Embryonic facial prominence (tissue), 1 donor: ENCODE data around the gene HDAC9.

Experiments
- DNase-seq: peaks from one replicate; pipeline ENCODE4 v3.0.0-alpha.2; 2016; ENCODE audit errors: extremely low spot score

Gene HDAC9

DNA sequence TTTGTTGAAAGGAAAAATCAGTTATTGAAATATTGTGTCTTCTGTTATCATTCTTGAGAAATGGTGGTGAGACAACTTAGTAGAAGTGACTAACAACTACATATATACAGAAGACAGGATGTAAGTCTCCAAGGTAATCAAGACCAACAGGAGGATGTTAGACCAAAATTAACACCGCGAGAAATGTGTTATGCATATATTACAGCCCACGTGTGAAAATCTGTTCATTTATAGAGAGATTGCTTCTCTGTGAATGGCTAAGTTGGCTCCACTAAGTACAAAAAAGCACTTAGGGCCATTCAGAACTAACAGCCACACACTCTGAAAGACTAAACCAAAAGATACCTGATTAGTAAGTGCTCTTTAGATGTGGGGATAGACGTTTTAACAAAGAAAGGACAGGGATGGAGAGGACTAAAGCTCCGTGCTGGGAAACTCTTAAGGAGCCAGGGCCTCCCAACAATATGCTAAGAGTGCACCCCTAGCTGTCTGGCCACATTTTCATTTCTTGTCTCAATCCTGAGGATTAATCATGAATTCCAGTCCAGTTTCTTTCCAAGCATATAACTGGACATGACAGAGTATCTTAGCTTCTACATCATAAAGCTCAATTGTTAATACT is 26.5 kb downstream of the HDAC9 start:
- no peak for DNase-seq

DNA sequence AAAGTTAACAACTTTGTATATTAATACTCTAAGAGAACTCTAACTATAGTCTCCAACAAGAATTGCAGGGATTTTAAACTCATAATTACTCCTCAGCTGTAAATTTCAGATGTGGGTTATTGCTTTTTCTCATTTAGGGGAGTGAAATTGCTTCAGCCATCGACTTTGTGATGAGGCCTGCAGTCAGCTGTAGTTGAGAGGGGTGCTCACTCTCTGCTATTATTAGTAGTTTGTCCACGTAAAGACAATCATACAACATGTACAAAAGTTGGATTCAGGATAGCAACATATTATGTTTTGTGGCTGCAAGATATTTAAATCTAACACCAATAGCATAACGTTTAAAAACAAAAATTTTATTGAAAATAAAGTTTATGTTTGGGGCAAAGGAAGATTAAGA is 28.7 kb downstream of the HDAC9 start:
- no peak for DNase-seq

DNA sequence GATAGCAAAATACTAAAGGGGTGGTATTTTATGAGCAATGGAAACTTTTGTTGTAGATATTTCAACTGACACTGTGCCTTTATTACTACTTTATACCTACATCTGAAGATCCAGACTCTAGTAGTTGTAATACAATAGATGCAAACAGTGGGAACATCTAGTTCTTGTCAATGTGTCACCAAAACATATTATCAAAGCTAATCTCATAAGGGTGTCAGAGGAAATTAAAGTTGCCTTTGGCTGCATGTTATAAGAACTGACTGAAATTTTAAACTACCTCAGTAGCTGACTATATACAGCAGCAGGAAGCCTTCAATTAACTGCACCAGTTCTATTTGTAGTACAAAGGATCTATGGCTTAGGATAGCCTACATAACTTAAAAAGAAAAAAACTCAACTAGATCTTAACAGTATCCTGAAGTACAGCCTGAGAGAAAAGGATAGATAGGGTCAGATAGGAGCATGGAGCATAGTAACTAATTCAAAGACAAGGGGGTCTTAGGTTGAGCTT is 30.9 kb downstream of the HDAC9 start:
- no peak for DNase-seq

DNA sequence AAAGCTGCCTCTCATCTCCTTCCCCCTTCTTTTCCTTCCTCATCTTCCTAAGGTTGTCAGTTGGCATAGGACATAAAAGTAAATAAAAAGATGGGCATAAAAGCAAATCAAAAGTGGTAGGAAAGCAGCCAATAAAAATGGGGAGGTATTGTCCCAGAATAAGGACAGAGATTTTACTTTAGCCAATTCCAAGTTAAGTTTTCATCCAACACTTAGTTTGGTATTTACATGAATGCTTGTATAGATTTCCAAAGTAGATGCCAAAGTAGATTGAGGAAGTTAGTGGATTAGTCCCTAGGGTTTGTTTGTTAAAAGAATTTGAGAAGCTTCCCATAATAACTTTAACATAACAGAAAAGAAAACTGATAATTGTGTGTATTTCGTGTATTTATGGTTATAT is 33.7 kb downstream of the HDAC9 start:
- no peak for DNase-seq

DNA sequence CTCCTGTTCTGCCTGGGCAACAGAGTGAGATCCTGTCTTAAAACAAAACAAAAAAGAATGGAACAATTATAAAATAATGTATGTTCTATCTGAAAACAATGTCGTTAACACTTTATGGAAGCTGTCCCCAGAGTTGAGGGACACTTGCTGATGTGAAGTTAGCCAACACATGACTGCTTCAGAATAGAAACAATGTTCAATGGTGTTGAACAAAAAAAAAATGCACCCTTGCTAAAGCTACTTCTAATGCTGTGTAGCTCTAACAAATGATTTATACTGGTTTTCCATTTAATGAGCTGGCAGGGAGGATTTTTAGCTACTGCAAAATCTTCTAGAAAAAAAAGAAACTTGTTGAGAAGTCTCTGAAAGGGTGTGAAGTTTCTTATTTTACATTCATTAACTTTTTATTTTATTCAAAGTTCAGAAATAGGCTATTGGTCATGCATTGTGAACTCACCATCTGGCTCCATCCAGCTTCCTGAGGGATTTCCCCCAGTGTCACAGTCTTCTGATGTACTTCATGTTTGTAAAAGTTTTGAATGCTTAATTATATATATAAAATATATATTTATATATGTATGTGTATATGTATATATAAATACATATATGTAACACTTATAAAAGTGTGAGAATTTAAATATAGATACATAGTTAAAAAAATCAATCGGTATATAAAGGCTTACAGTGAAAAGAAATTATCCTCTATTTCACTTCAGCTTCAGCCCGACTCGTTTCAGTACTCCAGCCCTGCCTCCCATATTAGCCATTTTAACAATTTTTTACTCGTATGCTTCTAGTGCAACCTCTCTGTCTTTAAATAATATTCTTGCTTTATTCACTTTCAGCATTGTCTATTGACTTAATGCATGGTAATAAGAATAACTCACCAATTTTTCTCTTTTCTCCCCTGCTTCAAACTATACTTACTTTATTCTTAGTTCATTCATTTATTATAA is 35.0 kb downstream of the HDAC9 start:
- DNase-seq, result no peak

DNA sequence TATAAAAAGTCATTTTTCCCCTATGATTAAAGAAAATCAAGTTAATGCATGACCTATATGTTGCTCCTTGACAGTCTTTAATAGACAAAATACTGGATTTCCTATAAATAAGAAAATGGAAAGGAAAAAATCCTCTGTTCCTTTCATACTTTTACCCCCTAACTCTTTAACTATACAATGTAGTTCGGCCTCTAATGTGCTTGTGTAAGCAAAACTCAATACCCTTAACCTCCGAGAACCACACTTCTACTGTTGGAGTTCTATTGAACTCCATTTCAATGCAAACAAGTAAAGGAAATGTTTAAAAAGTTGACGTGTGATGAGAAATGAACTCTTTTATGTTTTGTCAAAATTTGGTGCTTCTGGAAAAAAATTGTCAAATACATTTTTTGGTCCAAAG is 36.0 kb downstream of the HDAC9 start:
- no peak for DNase-seq

DNA sequence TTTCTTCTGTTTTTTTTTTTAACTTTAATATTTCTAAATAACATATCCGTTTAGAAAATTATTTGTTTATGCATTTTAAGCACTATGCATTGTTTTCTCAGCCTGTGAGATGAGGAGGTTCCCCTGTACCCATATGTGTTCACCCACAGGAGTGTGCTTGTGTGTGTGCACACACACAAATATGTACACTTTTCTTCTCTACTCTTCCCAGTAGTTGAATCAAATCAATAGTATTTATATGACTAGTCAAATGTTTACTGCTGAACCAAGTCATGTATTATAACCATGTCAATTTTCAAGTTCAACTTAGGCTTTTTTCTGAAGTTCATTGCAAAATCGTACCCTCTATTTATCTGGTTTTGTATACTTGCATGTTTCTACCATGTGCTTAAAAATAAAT is 37.3 kb downstream of the HDAC9 start:
- no peak for DNase-seq

DNA sequence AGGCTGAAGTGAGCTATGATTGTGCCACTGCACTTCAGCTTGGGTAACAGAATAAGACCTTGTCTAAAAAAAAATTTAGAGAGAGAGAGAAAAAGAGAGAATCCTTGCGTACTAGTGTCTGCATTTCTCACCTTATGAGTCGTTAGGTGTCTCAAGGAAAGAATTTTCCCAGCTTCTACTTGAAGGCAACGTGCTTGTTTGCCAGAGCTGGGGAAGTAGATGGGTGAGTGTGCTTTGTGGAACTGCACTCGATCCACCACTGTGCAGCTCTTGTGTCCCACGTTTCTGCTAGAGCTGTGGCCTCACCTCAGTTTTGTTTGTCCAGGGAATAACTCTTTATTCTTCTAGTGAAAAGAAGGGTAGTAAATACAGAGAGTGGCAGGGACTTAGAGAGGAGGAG is 38.9 kb downstream of the HDAC9 start:
- DNase-seq, result no peak

DNA sequence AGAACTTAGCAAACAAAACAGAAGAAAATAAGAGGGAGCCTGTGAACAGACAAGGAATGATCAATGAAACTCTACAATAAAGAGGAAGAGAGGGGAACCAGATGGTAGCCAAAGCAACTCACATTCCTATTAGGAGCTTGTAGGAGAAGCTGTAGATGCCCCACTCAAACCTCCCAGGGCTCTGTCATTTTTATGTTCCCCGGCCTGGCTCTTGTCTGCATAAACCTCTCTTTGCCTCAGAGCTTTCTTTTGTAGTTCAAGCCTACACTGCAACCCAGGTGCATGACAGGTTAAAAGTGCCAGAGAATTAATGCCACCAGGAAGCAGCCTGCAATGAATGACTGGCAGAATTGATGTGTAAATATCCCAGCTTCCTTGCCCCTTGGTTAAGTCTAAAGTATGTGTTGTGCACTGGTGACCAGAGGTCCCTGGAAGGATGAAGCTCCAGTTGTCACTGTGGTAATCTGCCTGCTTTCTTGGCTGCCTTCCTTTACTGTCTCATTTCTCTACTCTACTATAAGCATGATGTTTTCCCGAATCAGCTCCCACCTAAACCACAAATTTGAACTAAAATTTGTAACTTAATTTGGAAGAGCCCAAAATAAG is 40.4 kb downstream of the HDAC9 start:
- DNase-seq, result no peak

DNA sequence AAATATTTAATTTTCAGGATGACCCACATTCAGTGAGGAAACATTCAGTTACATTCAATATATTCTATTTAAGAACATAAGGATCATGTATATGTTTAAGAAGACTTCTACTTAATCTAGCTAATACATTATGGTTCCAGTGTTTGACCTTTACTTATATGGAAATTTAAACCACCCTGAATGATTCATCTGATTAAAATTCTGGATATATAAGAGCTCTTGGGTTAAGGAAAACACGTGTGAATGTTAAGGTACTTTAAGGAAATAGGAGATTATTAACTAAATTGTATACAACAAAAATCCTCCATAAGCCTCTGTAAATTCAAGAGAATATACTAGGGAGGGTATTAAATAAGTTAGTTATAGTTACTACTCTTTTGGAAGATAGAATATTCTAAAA is 40.9 kb downstream of the HDAC9 start:
- no peak for DNase-seq

DNA sequence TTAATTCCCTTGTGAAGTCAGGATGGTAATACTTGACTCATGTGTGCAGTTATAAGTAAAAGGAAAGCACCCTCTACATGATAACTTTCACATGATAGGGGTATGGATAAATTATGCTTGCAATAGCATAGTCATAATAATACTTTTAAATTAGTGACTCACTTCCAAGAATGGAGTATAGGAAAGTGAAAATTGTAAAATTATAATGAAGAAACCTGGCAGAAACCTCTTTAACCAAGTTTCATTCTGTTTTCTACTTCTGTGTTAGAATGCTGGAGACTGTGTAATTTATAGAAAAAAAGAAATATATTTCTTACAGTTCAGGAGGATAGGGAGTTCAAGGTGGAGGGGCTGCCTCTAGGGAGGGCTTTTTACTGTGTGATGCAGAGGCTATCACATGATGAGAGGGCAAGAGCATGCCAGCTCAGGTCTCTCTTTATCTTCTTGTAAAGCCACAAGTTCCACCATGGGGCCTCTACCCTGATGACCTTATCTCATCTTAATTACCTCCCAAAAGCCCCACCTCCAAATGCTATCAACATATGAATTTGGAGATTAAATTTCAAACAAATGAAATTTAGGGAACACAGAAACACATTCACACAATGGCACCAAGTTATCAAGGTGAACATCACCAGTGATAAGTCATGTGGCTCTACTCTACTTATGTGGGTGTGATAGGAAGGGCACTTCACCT is 43.2 kb downstream of the HDAC9 start:
- DNase-seq, result no peak

DNA sequence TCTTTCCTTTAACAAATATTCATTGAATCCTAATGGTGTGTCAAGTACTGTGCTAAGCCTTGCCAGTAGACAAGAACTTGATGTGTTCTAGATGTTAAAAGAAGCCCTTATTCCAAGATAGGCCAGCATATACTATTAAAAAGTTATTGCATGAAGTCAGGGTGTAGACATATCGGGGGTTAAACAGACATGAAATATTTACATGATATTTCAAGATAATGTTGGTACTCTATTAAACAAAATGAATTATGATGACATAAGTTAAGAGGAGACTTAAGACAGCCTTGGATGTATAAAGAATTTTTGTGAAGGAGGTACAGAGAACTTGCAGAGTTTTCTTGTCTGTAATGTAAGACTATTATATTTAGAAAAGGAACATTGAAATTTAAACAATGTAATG is 44.8 kb downstream of the HDAC9 start:
- DNase-seq, result no peak

DNA sequence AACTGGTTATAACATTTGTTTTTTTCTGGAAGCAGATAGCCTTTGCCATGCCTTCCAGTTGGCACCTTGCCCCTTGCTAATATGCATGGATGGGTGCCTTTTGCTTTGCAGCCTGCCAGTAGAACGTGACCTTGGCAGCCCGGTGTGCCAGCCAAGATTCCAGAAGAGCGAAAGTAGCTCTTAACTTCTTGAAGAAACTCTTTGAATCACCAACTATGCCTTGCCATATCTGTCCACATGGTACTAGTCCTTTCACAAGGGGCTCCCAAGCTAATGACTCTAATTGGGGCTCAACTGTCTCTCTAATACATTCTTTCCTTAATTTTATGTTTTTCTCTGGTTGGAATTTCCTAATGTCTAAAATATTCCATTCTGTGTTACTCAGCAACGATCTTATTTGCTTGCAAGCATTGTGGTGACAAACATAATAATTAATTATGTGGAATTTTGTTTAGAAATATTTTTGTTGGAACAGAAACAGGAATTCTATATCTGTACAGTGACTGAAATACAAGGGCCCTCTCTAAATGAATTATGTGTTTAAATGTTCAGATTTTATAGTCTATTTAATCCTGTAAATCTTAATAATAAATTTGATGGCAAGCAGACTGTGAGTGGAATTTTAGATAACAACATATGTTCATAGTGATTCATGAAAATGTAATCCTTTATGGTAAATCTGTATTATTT is 45.8 kb downstream of the HDAC9 start:
- no peak for DNase-seq

DNA sequence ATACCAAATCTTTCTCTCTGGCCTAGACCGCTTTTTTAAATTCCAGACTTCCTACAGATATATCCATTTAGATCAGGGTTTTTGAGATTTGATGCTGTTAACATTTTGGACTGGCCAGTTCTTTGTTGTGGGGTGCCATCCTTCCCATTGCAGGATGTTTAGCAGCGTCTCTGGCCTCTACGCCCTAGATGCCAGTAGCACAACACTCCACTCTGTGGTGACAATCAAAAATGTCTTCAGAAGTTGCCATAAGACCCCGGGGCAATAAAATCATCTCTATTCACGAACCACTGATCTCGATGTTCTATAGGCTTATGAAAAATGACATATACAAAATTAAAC is 46.3 kb downstream of the HDAC9 start:
- no peak for DNase-seq

DNA sequence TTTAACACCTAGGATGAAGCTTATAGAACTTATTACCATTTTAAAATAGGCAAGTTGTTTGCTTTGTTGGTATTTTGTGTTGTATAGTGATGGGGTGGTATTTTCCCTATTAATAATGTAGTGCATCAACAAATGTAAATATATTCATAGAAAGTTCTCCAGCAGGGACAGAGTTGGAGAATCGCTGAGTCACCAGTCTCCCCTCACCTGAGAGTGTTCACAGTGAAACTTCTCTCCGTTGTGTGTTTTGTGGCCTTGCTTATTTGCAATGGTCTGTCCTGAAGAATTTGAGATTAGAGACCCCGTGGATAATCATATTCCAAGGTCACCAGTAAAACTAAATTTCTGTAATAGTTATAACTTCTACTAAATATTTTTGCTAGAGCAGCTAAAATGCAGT is 51.0 kb downstream of the HDAC9 start:
- no peak for DNase-seq

DNA sequence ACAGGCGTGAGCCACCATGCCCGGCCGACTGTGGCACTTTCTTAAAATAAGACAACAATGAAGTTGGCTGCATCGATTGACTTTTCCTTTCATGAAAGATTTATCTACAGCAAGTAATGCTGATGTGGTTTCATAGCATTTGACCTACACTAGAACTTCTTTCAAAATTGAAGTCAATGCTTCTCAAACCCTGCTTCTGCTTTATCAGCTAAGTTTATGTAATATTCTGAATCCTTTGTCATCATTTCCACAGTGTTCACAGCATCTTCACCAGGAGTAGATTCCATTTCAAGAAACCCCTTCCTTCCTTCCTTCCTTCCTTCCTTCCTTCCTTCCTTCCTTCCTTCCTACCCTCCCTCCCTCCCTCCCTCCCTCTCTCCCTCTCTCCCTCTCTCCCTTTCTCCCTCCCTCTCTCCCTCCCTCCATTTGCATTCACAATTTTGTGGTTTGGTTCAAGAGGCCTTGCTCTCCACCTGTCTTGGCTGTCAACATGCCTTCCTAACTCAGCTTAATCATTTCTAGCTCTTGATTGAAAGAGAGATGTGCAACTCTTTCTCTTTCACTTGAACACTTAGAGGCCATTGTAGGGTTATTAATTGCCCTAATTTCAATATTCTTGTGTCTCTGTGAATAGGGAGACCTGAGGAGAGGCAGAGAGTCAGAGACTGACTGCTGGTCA is 52.1 kb downstream of the HDAC9 start:
- no peak for DNase-seq

DNA sequence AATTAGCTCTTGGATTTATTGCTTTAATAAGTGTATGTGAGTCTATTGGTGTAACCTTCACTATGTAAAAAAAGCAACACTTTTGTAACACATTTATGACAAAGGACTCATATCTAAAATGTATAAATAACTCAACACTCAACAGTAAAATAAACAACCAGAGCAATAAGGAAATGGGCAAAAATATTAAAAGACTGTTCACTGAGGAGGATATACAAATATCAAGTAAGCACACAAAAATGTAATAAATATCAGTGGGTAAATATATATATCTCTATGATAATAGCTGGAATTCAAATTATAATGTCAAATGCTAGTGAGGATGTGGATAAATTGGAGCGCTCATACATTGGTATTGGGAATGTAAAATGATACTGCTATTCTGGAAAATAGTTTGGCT is 53.0 kb downstream of the HDAC9 start:
- no peak for DNase-seq

DNA sequence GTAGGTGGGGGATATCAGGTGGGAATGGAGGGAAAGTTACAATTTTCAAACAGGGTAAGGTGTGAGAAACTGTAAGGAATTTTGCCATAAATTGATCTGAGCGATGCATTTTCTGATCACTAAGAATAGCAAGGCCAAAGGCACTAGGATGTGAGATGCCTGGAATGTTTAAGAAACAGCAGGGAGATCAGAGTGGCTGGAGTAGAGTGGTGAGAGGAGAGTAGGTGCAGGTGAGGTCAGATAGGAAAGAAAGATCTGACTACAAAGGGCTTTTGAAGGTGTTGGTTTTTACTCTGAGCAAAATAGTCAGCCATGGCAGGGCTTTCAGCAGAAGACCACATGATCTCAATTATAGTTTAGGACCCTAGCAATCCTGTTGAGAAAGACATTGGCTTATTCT is 55.0 kb downstream of the HDAC9 start:
- no peak for DNase-seq

DNA sequence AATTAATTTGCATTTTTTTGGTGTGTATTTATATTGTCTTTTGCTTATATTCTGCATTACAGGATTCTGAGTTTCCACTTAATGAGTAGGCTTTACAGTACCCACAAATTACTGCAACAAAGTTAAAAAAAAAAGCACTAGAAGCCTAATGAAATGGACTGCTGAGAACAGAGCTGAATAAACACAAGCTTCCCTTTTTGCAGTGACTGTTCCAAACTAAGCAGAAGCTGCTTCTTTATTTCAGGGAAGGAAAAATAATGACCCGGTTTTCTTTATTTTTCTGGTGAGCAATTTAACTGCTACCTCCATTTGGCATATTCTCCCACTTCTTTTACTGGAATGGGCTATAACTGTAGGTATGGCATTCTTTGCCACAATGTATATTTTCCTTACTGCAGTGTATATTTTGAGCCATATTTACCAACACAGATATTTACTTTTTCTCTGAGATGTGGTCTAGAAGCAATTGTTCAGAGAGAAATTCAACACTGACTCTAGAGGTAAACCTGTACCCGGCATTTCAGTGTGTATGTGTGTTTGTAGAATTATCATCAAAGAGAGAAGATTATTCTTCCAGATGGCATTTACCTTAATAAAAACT is 56.9 kb downstream of the HDAC9 start:
- DNase-seq, result no peak

DNA sequence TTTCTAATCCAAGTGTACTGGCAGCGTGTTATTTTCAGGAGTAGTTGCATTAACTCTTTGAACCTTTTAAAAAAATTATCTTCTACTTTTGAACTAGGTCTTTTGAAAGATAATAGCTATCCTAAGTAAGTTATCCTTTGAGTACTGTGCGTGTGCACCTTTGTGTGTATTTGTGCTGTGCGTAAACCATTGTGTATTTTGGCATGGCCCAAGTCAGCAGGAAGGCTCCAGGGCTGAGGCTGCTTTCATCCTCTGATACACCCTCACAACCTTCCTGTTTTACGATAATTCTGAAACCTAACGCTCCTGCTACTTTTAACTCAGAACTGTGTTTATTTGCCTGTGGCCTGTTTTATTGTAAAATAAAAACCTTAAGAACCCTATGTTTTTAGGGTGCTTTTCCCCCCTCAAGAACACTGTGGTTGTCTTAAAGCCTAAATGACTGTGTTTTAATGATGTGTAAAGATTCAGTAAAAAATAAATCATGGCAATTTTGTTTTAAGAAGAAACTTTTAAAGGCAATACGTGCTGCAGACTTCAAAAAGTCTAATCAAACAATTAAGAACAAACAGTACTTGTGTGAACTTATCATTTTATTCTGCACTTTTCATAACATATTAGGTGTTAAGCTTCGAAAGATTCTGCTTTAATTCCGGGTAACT is 57.5 kb downstream of the HDAC9 start:
- DNase-seq, result no peak
